ENCODE measurements around the gene PHF21B.
"Not testable (repeated sequence)": the region's sequence is repeated elsewhere in the genome, so short reads cannot be mapped to it uniquely, and the experiment has no call there.

PHF21B gene

GRCh38 chr22:44907765-44908737 is 101.8 kb downstream of the PHF21B start:
- no peak for TF ChIP-seq CTCF (IDR thresholded peaks at IDR 0.05; ENCODE audit: extremely low read depth, missing control alignments)
- no peak for DNase-seq (ENCODE audit: low spot score)

DNA sequence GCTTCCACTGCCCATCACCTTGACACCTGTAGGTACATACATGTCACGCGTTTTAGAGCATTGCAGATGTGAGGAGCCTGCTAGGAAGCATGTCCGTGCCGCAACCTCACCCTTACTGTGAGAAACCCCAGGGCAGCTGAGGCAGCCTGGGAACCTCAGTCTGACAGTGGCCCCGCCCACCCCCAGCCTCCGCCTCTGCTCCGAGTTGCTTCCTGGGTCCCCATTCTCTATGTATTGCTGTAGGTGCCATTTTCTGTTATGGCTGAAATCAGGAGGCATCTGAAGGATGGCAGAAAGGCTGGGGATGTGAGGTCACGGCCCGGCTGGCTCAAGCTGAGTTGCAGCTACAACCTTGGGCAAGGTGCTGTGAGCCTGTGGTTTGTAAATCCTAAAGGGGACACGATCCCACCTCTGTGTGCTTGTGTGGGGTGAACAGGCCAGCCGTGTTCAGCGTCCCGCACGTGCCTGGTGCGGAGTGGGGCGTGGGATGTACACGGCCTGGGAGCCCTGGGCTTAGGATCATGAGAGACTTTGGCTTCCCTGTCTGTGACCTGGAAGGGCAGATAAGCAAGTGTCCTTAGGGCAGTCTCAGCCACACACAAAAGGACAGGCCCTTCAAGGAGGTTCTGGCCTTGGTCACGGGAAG is 102.7 kb downstream of the PHF21B start:
- TF ChIP-seq CTCF (IDR thresholded peaks at IDR 0.05; ENCODE audit: extremely low read depth, missing control alignments): no peak
- no peak for DNase-seq (ENCODE audit: low spot score)

DNA sequence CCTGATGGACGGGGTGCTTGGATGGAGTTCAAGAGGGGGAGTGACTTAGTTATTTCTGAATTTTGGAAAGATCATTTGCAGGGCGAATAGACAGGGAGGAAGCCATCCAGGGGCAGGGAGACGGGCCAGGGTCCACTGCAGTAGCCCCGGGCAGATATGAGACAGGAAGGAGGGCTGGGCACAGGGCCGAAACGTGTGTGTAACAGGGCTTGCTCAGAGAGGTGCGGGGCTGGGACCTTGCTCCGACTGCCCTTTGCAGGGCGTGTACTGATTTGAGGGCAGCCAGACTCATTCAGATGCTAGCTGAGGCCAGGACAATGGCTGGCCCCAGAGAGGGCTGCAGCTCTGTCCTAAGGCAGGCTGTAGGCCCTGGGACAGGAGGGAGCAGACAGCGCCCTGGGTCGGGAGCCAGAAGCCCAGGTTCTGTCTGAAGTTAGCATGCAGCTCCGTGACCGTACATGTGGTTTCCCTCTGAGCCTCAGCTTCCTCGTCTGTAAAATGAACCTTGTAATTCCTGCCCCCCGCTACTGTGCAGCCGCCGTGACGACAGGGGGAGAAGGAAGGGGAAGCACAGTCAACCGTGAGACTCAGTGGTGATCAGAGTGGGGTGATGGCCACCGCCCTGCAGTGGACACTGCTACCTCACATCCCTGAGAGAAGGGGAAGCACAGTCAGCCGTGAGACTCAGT is 103.4 kb downstream of the PHF21B start:
- DNase-seq (ENCODE audit: low spot score): no peak
- TF ChIP-seq CTCF (IDR thresholded peaks at IDR 0.05; ENCODE audit: extremely low read depth, missing control alignments): no peak

GRCh38 chr22:44904492-44905152 is 105.2 kb downstream of the PHF21B start:
- DNase-seq (ENCODE audit: low spot score): not testable (repeated sequence)

DNA sequence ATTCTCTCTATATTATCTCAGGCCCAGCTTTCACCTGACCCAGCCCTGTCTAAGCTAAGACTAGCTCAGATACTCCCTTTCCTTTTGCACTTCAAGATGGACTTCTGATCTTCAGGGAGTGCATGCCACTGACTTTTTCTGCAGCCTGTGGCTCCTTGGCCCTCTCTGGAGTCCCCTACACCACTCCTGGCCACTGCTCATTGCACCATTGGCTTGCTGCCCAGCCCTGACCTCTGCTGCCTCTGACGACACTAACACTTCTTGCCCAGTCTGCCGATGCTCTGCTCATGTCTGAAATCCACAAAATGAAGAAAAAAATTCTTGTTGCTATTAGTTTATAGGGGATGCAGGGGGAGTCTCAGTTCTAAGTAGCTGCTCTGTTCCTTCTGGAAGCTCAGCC is 106.6 kb downstream of the PHF21B start:
- not testable (repeated sequence) for DNase-seq (ENCODE audit: low spot score)

DNA sequence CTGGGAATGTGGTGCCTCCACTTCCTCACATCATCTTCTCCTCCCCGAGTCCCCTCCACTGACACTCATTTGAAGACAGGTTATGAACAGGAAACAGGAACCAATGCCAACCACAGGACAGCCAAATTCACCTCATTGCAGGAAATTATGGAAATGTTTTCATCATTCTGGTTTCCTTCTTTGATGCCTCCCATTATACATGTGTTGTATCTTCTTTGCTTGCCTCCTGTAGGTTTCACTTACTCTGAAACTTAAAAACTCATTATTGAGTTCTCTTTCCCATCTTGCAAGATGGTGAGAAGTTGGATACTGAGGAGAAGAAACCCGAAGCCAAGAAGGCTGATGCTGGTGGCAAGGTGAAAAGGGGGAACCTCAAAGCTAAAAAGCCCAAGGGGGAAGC is 108.5 kb downstream of the PHF21B start:
- no peak for DNase-seq (ENCODE audit: low spot score)
- no peak for TF ChIP-seq CTCF (IDR thresholded peaks at IDR 0.05; ENCODE audit: extremely low read depth, missing control alignments)

DNA sequence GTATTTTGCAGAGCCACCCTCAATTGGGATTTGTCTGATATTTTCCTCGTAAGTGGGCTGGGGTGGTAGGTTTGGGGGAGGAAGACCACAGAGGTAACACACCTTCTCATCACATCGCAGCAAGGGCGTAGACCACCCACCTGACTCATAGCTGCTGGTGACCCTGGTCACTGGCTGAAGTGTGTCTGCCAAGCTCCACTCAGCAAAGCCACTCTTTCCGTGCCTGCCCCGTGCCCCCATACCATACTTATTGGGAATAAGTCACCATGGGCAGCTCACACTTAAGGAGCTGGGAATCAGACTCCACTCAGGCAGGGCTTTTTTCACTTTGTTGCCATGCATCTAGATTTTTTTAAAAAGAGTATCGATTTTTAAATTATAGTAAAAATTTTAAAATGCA is 111.6 kb downstream of the PHF21B start:
- no peak for DNase-seq (ENCODE audit: low spot score)
- TF ChIP-seq CTCF (IDR thresholded peaks at IDR 0.05; ENCODE audit: extremely low read depth, missing control alignments): no peak

Measured in GM20000 (cell line).